BE2C (cell line): ENCODE results near the gene MTHFSD.

Source experiments
- DNase-seq: peaks from one replicate; pipeline ENCODE4 v3.0.0-alpha.2; 2020
- H3K27me3 ChIP-seq: fragments of 250-450 bp; sonication (Bioruptor Pico); 2 replicates; pipeline ENCODE4 v1.5.1; 2020; ENCODE audit warnings: mild to moderate bottlenecking
- H3K36me3 ChIP-seq: fragments of 250-450 bp; sonication (Bioruptor Pico); 2 replicates; pipeline ENCODE4 v1.5.1; 2020; ENCODE audit warnings: mild to moderate bottlenecking
- H3K4me1 ChIP-seq: fragments of 250-450 bp; sonication (Bioruptor Pico); 2 replicates; pipeline ENCODE4 v1.5.1; 2020
- H3K4me3 ChIP-seq: 2 replicates; pipeline ENCODE4 v1.5.1; 2011; ENCODE audit warnings: low read depth, low read length
- H3K9me3 ChIP-seq: fragments of 250-450 bp; sonication (Bioruptor Pico); 2 replicates; pipeline ENCODE4 v1.5.1; 2020
- TF ChIP-seq, protein P1 (sequence below): IDR thresholded peaks from 2 replicates; pipeline ENCODE4 v1.5.1; 2012; ENCODE audit warnings: mild to moderate bottlenecking, low read depth, low read length

Gene MTHFSD

DNA sequence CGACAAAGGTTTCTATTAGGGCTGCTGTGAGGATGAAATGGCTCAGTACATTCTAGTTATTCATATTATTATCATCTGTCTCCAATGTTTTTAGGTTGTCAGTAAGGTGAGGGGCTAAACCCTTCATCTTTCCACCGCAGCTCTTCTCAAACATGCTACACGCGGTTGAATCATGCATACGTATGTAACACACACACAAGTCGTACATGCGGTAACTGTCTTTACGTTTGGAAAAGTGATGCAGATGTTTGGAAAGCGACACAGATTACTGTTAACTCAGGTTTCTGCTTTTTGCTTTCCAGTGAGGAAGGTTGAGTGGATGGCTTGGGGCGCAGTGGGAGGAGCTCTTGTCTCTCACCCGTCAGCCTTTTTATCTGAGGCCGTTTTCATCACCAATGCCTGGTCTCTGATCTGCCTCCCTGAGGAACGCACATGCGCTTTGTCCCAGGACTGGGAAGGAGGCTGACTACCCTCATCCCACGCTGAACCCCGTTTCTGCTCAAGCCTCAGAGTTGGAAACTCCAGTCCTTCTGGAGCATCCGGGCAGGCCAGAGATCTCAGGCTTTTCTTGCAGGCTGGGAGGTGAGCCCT, 20.2 kb upstream of the MTHFSD start:
- H3K4me3 ChIP-seq, result peak overlapping the region; percentile 47; the same call in 1 of the 2 replicates
- no peaks in the 10 kb centered on the region for H3K36me3 ChIP-seq
- TF ChIP-seq, protein P1, sequence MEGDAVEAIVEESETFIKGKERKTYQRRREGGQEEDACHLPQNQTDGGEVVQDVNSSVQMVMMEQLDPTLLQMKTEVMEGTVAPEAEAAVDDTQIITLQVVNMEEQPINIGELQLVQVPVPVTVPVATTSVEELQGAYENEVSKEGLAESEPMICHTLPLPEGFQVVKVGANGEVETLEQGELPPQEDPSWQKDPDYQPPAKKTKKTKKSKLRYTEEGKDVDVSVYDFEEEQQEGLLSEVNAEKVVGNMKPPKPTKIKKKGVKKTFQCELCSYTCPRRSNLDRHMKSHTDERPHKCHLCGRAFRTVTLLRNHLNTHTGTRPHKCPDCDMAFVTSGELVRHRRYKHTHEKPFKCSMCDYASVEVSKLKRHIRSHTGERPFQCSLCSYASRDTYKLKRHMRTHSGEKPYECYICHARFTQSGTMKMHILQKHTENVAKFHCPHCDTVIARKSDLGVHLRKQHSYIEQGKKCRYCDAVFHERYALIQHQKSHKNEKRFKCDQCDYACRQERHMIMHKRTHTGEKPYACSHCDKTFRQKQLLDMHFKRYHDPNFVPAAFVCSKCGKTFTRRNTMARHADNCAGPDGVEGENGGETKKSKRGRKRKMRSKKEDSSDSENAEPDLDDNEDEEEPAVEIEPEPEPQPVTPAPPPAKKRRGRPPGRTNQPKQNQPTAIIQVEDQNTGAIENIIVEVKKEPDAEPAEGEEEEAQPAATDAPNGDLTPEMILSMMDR, result no peak
- no peaks in the 10 kb centered on the region for H3K9me3 ChIP-seq
- no peak for DNase-seq
- H3K27me3 ChIP-seq, result peaks cover 57% of the 10 kb centered on the region
- H3K4me1 ChIP-seq, result no peaks in the 10 kb centered on the region

DNA sequence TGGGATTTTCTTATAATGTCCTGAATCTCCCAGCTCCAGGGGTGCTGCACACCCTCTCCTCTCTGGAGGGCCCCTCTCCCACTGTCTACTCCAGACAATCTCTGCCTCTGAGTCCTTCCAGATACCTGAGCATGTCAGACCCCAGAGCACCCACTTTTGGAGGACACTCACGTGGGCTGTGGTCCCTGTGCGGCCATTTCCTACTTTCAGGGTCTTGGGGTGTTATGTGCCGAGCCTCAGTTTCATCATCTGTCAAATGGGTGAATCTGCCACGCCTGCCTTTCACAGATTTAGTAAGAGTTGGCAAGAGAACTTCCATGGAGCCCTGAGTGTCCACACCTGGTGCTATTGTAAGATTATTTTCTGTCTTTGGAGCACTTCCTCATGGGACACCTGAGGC, 19.6 kb upstream of the MTHFSD start:
- H3K4me3 ChIP-seq, result no peak overlapping the region
- no peaks in the 10 kb centered on the region for H3K36me3 ChIP-seq
- H3K27me3 ChIP-seq, result peaks cover 63% of the 10 kb centered on the region
- no peaks in the 10 kb centered on the region for H3K4me1 ChIP-seq
- H3K9me3 ChIP-seq, result no peaks in the 10 kb centered on the region
- no peak for DNase-seq
- TF ChIP-seq, protein P1, result no peak

DNA sequence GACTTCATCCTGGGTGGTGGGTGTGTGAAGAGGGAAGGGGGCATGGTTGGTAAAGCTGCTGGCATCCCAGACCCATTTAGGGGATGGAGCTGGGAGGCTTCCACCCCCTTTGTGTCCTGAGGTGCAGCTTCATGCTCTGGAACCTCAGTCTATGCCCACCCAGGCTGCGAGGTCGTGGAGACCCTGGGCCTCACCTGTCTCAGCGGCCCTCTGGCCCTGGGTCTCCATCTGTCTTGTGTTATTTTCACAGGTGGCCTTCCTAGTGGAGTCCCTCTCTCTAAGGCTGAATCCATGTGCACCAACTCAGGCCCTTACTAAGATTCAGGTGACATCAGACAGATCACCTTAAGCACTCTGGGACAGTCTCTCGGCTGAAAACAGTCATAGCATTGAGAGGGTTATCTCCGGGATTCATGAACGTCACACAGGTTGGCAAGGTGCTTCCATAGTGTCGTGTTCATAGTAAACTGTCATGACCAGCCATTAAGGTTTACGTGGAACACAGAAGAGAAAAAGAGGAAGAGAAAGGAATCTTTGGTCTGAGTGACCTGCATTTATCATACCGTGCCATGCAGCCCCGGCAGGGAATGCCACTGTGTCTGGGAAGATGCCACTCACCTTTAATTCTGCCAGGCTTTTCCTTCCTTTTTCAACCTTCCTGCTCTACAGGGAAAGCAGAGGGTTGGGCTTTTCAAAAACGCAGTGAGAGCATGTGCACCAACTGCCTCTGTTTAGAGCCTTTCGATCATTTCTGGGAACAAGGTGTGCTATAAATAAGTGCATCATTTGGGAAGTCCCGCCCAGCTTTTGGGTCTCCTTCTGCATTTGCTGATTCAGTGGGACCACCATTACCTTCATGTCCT, 18.8 kb upstream of the MTHFSD start:
- Histone ChIP-seq H3K4me3 (no peak overlapping the region), H3K36me3 (no peaks in the 10 kb centered on the region), H3K27me3 (peaks cover 70% of the 10 kb centered on the region), H3K4me1 (no peaks in the 10 kb centered on the region), H3K9me3 (no peaks in the 10 kb centered on the region)
- TF ChIP-seq, protein P1, result no peak
- DNase-seq, result no peak

DNA sequence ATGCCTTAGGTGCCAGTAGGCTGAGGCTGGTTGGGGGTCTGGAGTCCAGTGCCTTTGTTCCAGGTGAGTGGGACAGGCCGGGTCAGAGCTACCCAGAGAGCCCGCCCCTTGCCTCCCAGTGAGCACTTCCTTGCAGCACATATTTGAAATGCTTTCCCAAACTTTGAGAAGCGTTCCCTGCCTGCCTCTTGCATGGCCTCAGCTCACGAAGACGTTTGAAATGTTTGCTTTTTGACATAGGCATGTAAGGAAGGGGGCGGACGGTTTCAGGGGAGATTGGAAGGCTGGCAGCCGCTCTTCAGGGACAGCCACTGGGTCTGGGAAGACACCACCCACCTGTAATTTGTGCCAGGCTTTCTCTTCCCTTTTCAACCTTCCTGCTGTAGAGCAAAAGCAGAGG, 18.2 kb upstream of the MTHFSD start:
- Histone ChIP-seq H3K36me3 (no peaks in the 10 kb centered on the region), H3K27me3 (peaks cover 71% of the 10 kb centered on the region), H3K9me3 (no peaks in the 10 kb centered on the region), H3K4me1 (no peaks in the 10 kb centered on the region), H3K4me3 (no peak overlapping the region)
- TF ChIP-seq, protein P1, result no peak
- no peak for DNase-seq

DNA sequence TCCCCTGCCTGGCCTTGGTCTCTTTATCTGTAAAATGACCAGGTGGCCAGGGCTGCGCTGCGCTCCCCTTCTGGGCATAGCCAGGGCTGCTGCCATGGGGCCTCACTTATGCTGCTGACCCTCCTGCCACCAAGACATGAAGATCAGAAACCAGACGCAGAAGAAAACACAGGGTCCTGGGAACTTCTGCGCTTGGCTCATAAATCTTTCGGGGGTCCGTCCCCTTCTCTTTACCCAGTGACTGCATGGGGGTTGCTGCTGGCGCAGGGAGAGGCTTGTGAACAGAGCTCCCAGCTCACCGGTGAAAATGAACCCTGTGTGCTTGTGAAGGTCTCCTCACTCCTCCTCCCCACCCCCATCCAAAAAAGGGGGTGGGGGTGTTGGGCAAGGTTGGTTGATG, 17.6 kb upstream of the MTHFSD start:
- Histone ChIP-seq H3K27me3 (peaks cover 73% of the 10 kb centered on the region), H3K36me3 (no peaks in the 10 kb centered on the region), H3K9me3 (no peaks in the 10 kb centered on the region), H3K4me3 (no peak overlapping the region), H3K4me1 (no peaks in the 10 kb centered on the region)
- TF ChIP-seq, protein P1, result no peak
- no peak for DNase-seq

DNA sequence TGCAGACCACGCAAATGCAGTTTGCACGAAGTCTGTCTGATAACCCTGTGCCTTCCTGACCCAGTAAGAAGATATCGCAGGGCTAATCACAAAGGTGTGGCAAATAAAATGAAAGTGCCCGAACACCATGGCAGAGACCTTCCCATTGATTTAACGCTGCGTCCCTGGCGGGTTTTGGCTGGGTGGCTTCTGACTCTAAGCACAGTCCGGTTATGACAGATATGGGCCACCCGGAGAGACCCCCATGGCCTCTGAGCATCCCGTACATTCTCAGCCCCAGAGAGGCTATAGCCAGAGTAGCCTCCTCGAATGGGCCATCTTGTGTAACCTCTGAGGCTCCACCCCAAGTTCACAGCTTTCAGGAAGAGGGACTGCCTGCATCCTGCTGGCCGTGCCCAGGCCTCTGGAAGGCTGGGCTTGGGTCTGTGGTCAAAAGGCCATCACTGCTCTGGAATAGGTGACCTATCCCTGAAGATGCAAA, 17.0 kb upstream of the MTHFSD start:
- Histone ChIP-seq H3K4me1 (no peaks in the 10 kb centered on the region), H3K4me3 (no peak overlapping the region), H3K27me3 (peaks cover 79% of the 10 kb centered on the region), H3K36me3 (no peaks in the 10 kb centered on the region), H3K9me3 (no peaks in the 10 kb centered on the region)
- TF ChIP-seq, protein P1, result no peak
- no peak for DNase-seq
